Vagina (tissue), 2 donors: ENCODE results near the gene TIMD4.

ENCODE experiments used
- CTCF ChIP-seq, 3 experiments: fragments of 450-650 bp in 2 of 3; fragments of 200-600 bp in 1 of 3; sonication (generic) in 1 of 3; IDR thresholded peaks; one replicate each; pipeline ENCODE4 v1.5.1; 2017 to 2019; ENCODE audit warnings: antibody characterized with exemption in 3 of 3, mild to moderate bottlenecking in 2 of 3, moderate library complexity in 2 of 3
- POLR2A ChIP-seq, 2 donors: fragments of 450-650 bp; IDR thresholded peaks; one replicate each; pipeline ENCODE4 v1.6.1; 2017; ENCODE audit warnings: antibody characterized with exemption in 2 of 2, mild to moderate bottlenecking in 2 of 2, moderate library complexity in 2 of 2

- TF ChIP-seq CTCF (IDR thresholded peaks at IDR 0.05) = no peak
- no peak for TF ChIP-seq POLR2A (IDR thresholded peaks at IDR 0.05)
Observed at GRCh38 chr5:156927545-156927944, 35.5 kb downstream of the TIMD4 start.
